ENCODE data around the gene GIMAP1.

GIMAP1 gene

GRCh38 chr7:150722431-150722931 lies 6.1 kb downstream of the GIMAP1 start:
- DNase-seq (ENCODE audit: low spot score), result no peak

- no peak for DNase-seq (ENCODE audit: low spot score)
Measured at GRCh38 chr7:150723467-150723866, 7.1 kb downstream of the GIMAP1 start.

- no peak for DNase-seq (ENCODE audit: low spot score)
Measured at GRCh38 chr7:150727381-150727780, 11.0 kb downstream of the GIMAP1 start.

- DNase-seq (ENCODE audit: low spot score), result no peak
Measured at GRCh38 chr7:150728011-150728410, 11.6 kb downstream of the GIMAP1 start.

GRCh38 chr7:150728609-150729008 lies 12.2 kb downstream of the GIMAP1 start:
- no peak for DNase-seq (ENCODE audit: low spot score)

- DNase-seq (ENCODE audit: low spot score), result no peak
Measured at GRCh38 chr7:150731916-150732315, 15.5 kb downstream of the GIMAP1 start.

GRCh38 chr7:150732786-150733481 lies 16.5 kb downstream of the GIMAP1 start:
- DNase-seq (ENCODE audit: low spot score), result no peak

- no peak for DNase-seq (ENCODE audit: low spot score)
Measured at GRCh38 chr7:150733482-150734095, 17.2 kb downstream of the GIMAP1 start.

GRCh38 chr7:150734254-150734653 lies 17.8 kb downstream of the GIMAP1 start:
- no peak for DNase-seq (ENCODE audit: low spot score)

GRCh38 chr7:150735596-150736358 lies 19.4 kb downstream of the GIMAP1 start:
- DNase-seq (ENCODE audit: low spot score), result no peak

GRCh38 chr7:150736864-150737263 lies 20.5 kb downstream of the GIMAP1 start:
- DNase-seq (ENCODE audit: low spot score), result no peak

GRCh38 chr7:150737265-150738055 lies 21.0 kb downstream of the GIMAP1 start, which contains the start of gene GIMAP5:
Gene GIMAP5, plus strand, starts transcription at chr7:150737418. Its CDS starts 3,467 bp downstream, at chr7:150740885.
- no peak for DNase-seq (ENCODE audit: low spot score)

GRCh38 chr7:150738092-150738491 lies 21.7 kb downstream of the GIMAP1 start:
- DNase-seq (ENCODE audit: low spot score), result no peak

- no peak for DNase-seq (ENCODE audit: low spot score)
Measured at GRCh38 chr7:150738591-150739001, 22.2 kb downstream of the GIMAP1 start.

GRCh38 chr7:150739033-150739432 lies 22.6 kb downstream of the GIMAP1 start:
- no peak for DNase-seq (ENCODE audit: low spot score)

- DNase-seq (ENCODE audit: low spot score), result no peak
Measured at GRCh38 chr7:150740053-150740452, 23.6 kb downstream of the GIMAP1 start.

GRCh38 chr7:150742286-150742968 lies 26.0 kb downstream of the GIMAP1 start:
- no peak for DNase-seq (ENCODE audit: low spot score)

- no peak for DNase-seq (ENCODE audit: low spot score)
Measured at GRCh38 chr7:150744041-150744656, 27.7 kb downstream of the GIMAP1 start.

- DNase-seq (ENCODE audit: low spot score), result no peak
Measured at GRCh38 chr7:150745086-150745485, 28.7 kb downstream of the GIMAP1 start.

- DNase-seq (ENCODE audit: low spot score), result no peak
Measured at GRCh38 chr7:150745876-150746275, 29.5 kb downstream of the GIMAP1 start.

- no peak for DNase-seq (ENCODE audit: low spot score)
Measured at GRCh38 chr7:150746921-150747320, 30.5 kb downstream of the GIMAP1 start.
